HG03039 (cell line): ENCODE data around the gene NLRP13.
"Not testable (repeated sequence)": the region's sequence is repeated elsewhere in the genome, so short reads cannot be mapped to it uniquely, and the experiment has no call there.

Experiments used
- ATAC-seq: cut with Tn5 transposase; IDR thresholded peaks from one replicate; pipeline ENCODE4 v1.9.1; 2021; ENCODE audit warnings: mild to moderate bottlenecking, moderate library complexity; ENCODE audit not compliant: unreplicated experiment

The NLRP13 gene, protein sequence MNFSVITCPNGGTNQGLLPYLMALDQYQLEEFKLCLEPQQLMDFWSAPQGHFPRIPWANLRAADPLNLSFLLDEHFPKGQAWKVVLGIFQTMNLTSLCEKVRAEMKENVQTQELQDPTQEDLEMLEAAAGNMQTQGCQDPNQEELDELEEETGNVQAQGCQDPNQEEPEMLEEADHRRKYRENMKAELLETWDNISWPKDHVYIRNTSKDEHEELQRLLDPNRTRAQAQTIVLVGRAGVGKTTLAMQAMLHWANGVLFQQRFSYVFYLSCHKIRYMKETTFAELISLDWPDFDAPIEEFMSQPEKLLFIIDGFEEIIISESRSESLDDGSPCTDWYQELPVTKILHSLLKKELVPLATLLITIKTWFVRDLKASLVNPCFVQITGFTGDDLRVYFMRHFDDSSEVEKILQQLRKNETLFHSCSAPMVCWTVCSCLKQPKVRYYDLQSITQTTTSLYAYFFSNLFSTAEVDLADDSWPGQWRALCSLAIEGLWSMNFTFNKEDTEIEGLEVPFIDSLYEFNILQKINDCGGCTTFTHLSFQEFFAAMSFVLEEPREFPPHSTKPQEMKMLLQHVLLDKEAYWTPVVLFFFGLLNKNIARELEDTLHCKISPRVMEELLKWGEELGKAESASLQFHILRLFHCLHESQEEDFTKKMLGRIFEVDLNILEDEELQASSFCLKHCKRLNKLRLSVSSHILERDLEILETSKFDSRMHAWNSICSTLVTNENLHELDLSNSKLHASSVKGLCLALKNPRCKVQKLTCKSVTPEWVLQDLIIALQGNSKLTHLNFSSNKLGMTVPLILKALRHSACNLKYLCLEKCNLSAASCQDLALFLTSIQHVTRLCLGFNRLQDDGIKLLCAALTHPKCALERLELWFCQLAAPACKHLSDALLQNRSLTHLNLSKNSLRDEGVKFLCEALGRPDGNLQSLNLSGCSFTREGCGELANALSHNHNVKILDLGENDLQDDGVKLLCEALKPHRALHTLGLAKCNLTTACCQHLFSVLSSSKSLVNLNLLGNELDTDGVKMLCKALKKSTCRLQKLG

DNA sequence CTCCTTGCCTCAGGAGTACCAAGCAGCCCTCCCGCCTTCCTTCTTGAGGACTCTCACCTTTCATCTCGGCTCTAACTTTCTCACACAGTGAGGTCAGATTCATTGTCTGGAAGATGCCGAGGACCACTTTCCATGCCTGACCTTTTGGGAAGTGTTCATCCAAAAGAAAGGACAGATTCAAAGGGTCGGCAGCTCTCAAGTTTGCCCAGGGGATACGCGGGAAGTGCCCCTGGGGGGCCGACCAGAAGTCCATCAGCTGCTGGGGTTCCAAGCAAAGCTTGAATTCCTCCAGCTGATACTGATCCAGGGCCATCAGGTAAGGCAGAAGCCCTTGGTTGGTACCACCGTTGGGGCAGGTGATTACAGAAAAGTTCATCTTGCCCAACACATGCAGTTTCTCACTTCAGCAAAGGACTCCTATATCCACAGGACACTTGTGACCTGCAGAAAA is at the start of gene NLRP13:
TSS of gene NLRP13 (minus strand) at position 401 of the 451 bp plus-strand sequence. CDS start at position 376, 25 bp downstream.
- no peak for ATAC-seq

DNA sequence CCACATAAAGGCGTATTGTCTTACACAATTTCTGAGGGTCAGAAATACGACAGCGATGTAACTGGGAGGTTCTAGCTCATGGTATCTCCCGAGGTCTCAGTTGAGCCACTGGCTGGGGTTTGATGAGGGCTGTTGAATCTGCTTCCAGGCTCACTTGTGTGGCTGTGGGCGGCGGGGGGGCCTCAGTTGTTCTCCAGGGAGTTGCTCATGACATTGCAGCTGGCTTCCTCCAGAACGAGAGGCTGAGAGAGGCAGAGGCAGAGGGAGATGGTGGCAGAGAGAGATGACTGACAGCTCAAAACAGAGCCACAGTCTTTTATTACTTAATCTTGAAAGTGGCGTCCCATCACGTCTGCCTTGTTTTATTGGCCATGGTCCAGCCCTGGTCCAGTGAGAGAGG is 48.3 kb upstream of the NLRP13 start:
- no peak for ATAC-seq

DNA sequence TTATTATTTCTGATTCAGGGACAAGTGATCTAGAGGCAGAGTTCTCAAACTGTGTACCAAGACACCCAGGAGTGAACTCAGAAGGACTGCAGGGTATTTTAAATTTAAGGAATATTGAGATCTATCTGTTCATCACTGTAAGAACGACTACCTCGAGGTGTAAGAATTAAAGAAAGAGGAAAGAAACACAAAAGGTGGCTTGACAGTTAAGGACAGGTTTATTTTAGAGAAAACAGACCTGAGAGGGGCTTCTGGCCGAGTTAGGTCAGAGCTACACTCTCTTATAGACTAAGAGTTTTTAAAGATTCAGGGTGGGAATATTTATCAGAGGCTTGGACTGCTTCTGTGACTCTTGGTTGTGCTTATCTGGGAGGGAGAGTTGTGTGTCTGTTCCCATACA is 41.8 kb upstream of the NLRP13 start:
- no peak for ATAC-seq

DNA sequence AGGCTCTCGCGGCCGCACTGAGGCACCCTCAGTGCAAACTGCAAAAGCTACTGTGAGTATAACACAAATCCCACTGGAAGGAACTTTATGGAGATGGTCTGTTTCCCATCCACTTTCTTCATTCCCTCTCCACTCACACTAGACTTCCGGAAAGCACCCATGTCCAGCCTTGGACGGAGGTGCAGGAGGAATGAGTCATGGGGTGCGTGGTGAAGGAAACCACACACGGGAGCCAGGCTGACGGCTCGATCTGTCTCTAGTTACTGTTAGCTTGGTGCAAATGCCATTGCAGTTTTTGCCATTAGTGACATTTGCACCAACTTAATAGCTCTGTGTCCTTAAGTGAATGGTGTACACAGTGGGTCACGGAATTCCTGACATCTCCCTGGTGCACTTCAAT is 30.1 kb upstream of the NLRP13 start:
- ATAC-seq, result no peak

DNA sequence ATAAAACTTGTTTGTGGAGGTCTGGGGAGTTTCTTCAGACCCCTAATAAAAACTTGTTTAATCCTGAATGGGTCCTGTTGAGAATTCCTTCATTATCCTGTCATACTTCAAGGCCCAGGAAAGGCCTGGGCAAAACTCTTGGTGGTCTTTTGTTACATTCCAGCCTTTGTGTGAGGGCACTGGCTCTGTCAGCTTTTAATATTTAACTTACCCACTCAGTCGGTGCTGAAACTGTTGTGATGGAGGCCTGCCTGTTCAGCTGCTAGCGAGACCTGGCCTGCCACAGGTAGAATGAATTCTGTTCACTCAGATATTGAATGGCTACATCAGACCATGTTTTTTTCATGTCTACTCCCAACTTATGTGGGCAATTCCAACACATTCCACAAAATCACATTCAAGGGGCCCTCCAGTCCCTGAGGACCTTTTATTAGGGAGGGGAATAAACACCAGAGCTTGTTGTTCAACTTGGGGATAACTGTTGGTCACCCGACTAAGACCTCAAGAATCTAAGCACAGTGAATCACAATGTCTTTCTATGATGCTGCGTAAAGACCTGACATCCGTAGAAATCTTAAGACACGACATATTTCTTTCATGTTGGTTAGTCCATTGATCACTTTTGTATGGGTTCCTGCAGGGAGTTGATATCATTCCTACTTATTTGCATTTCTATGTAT is 28.0 kb upstream of the NLRP13 start:
- no peak for ATAC-seq

DNA sequence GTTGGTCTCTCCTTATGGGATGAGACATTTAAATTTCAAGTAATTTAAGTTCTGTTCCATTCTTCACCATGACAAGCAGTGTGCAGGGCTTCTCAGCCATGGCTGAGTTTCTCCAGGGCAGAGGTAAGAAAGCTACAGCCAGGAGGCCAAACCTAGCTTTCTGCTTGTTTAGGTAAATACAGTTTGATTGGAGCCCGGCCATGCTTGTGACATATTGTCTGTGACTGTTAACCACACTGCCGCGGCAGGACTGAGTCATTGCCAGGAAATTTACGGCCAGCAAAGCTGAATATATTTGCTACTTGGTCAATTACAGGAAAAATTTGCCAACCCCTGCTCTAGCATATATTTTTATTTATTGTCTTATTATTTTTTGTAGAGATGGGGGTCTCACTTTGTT is 26.2 kb upstream of the NLRP13 start:
- ATAC-seq, result no peak

DNA sequence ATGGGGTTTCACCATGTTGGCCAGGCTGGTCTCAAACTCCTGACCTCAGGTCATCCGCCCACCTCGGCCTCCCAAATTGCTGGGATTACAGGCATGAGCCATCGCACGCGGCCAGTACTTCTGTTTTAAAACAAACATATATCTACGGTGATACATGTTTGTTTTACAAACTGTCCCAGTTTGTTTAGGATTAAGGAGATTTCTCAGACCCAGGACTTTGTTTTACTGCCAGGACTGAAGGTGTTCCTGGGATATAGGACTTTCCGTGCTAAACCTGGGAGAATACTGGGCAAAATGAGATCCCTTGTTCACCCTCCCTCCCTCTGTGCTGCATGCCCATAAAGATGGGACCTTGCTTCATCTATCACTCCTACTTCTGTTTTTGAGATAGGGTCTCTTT is 24.3 kb upstream of the NLRP13 start:
- no peak for ATAC-seq

DNA sequence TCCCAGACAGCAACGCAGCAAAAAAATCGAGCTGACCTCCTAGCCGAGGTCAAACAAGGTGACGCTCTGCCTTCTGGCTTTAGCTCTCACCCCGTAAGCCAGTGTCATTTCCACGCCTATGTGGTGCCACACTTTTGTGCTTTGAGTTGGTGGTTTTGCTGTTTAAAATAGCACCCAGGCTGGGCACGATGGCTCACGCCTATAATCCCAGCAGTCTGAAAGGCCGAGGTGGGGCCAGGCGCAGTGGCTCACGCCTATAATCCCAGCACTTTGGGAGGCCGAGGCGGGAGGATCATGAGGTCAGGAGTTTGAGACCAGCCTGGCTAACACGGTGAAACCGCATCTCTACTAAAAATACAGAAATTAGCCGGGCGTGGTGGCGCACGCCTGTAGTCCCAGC is 18.4 kb upstream of the NLRP13 start:
- ATAC-seq, result not testable (repeated sequence)

DNA sequence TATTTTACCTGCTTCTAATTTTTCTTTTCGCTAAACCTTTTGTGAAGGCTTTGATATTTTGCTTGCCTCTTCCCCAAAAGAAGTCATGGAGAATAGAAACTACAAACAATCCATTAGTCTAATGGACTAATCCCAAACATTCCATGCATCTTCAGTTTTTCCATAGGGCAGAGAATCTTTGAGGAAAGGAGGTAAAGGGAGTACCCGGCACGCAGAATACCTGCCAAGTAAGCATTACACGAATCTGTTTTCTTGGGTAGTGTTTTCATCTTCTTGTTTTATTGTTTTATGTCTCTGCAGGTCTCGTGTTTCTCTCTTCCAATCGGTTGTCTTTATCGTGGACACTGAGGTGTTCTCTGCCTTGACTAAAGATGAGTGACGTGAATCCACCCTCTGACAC is 15.4 kb upstream of the NLRP13 start, which contains the start of gene NLRP8:
TSS of gene NLRP8 (plus strand) at position 301 of the 400 bp plus-strand sequence.
- ATAC-seq, result no peak

DNA sequence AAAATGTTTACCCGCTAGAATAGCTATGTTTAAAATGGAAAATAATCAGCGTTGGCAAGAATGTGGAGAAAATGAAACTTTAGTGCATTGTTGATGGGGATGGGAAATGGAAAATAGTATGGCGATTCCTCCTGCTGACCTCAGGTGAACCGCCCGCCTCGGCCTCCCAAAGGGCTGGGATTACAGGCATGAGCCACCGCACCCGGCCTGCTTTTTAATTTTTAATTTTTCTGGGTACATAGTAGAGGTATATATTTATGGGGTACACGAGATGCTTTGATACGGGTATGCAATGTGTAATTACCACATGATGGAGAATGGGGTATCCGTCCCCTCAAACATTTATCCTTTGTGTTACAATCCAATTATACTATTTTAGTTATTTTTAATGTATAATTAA is 8.2 kb upstream of the NLRP13 start:
- ATAC-seq, result no peak

DNA sequence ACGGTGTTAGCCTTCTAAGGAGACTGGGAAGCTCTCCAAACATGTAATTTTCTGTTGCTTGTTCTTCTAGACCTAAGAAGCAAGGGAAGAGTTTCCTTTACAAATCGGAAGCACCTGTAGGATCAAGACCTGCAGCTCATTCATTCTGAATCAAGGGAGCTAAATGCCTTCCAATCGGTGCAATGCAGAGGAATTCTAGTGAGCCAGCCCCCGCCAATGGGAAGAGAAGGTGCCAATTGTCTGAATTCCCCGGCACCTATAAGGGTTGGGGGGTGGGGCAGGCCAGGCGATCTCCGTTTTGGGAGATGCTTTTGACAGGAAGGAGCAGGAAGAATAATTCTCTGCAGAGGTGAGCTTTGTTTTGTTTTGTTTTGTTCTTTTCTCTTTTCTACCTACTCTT is 7.1 kb upstream of the NLRP13 start:
- no peak for ATAC-seq

DNA sequence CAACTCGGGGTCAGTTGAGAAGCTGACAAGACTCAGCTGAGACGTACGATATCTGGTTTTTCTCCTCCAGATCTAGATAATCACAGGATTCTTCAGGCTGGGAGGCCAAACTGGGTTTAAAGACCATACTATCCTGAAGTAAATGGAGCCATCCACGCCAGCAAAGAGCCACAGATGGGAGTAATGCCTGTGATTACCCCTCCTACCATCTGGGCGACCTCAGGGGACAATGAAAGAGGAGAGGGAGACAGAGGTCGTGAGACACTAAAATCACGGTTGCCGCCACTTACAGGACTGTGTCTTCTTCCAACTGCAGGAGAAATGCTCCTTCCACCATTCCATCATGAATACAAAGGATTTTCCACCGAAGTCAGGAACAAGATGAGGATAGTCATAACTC is 3.1 kb upstream of the NLRP13 start:
- no peak for ATAC-seq

DNA sequence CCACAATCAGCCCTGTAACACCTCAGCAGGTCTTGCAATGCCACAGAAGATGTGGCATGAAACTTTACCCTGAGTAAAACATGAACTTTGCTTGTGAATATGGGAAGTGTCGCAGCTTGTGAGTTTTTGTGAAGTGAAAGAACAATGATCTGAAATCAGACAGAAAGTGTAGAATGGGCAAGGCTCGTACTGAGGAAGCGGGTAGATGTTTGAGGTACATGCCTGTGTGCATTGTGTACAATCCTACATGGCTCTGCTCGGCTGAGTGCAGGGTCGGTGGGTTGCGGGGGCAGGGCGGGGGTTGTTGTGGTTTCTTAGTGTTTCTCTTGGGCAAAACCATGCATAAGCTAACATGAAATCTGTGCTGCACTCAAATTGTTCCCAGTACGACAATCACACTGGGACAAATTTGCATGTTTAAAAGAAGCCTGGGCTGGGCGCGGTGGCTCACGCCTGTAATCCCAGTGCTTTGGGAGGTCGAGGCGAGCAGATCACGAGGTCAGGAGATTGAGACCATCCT is 1.1 kb downstream of the NLRP13 start:
- ATAC-seq, result no peak

DNA sequence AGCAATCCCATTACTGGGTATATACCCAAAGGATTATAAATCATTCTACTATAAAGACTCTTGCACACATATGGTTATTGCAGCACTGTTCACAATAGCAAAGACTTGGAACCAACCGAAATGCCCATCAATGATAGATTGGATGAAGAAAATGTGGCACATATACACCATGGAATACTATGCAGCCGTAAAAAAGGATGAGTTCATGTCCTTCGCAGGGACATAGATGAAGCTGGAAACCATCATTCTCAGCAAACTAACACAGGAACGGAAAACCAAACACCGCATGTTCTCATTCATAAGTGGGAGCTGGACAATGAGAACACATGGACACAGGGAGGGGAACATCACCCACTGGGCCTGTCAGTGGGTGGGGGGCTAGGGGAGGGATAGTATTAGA is 2.9 kb downstream of the NLRP13 start:
- ATAC-seq, result not testable (repeated sequence)

DNA sequence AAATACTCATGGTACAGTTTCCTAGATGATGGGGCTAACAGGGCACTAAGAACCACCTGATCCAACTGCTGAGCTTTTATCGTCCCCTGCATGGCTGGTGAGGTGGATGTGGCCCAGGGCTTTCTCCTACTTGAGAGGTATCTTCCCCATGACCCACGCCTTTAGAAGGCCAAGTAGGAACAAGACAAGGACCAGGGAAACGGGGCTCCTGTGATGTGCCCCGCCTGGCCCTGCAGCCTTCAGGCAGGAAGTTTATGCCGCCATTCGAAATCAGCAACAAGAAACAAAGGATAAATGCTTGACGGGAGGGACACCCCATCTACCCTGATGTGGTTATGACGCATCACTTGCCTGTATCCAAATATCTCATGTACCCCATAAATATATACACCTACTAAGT is 4.1 kb downstream of the NLRP13 start:
- no peak for ATAC-seq

DNA sequence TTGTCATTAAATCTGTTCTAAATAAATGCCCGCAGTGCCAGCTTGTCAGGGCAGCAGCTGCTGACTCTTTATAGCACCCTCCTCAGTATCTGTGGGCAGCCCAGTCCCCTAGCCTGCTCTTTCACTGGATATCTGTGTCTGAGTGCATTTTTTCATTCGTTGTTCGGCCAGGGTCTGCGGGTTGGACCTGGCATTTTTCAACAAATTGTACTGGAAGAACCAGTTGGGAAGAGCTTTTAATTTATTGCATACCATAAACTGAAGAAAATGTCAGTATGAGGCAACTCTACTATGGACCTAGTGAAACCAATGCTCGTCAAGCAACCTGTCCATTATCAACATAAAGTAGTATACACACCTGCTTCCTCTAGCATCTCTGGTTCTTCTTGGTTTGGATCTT is 8.6 kb downstream of the NLRP13 start:
- no peak for ATAC-seq

DNA sequence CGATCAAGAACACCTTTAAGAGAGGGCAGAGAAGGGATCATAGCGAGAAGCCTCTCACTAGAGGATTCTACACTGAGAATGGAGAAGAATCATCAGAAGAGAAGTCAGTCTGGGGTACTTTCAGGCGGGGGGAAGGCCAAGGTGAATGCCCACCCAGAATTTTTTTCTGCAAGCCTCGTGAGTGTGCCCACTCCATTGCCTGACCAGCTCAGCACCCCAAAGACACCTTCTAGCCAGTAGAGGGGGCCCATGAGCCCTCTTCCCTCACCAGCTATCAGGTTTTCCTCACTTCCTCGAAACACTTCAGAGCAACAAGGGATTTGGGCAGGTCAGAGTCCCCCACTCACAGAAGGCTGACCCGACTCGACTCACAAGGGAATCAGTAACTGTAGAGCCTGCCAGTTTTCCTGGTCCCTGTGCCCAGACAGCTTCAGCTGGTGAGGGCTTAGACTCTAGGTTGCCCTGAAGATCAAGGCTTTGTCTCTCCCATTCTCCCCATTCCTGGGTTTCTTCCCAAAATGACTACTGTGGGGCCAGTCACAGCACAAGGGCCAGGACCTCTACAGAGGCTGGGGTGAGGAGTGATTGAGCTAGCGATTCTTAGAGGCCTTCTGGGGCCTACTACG is 18.4 kb downstream of the NLRP13 start:
- no peak for ATAC-seq

DNA sequence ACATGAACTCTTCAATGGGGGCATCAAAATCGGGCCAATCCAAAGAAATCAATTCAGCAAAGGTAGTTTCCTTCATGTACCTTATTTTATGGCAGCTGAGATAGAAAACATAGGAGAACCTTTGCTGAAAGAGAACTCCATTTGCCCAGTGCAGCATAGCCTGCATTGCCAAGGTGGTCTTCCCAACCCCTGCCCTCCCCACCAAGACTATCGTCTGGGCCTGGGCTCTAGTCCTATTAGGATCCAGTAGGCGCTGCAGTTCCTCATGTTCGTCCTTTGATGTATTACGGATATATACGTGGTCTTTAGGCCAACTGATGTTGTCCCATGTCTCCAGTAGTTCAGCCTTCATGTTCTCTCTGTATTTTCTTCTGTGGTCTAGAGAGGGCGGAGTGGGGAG is 19.2 kb downstream of the NLRP13 start:
- no peak for ATAC-seq

DNA sequence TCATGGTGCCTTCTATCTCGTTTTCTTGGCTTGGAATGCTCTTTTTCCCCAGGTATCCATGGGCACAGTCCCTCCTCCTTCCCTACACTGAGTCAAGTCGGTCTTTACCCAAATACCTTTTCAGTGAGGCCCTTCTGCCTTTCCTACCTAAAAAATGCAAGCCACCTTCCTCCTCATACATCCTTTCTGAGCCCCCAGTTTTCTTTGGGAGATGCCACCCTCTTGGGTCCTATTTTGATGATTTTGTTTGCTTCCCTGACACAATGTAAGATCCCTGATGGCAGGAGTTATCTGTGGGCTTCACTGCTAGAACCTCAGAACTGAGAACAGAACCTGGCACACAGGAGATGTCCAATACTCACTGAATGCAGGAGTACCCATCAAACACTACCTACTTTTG is 22.3 kb downstream of the NLRP13 start:
- ATAC-seq, result no peak

DNA sequence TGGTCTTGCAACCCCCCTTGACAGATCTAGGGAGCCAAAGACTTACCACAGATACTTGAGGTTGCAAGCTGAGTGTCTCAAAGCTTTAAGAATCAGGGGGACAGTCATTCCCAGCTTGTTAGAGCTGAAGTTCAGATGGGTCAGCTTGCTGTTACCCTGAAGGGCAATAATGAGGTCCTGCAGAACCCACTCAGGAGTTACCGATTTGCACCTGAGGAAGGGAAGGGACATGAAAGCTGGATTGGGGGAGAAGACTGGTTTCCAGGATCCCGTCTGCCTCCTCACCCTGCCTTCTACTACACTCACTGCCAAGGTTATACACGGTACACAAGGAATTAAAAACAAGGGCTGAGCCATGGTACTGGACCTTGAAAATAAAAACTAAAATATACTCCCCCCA is 24.4 kb downstream of the NLRP13 start:
- ATAC-seq, result no peak
